ENCODE results near the gene BTBD7.

The BTBD7 gene

GRCh38 chr14:93201155-93201704, 131.6 kb downstream of the BTBD7 start:
- H3K36me3 ChIP-seq: no peaks in the 10 kb centered on the region
- no peaks in the 10 kb centered on the region for H3K27me3 ChIP-seq
- no peaks in the 10 kb centered on the region for H3K9me3 ChIP-seq
- DNase-seq: no peak
- no peak overlapping the region for H3K4me3 ChIP-seq (ENCODE audit: low read depth, low read length)
- no peaks in the 10 kb centered on the region for H3K4me1 ChIP-seq
- no peak for TF ChIP-seq CTCF (IDR thresholded peaks at IDR 0.05; ENCODE audit: low read depth, low read length)

- H3K36me3 ChIP-seq: no peaks in the 10 kb centered on the region
- H3K4me1 ChIP-seq: no peaks in the 10 kb centered on the region
- H3K4me3 ChIP-seq (ENCODE audit: low read depth, low read length): no peak overlapping the region
- DNase-seq: no peak
- no peak for TF ChIP-seq CTCF (IDR thresholded peaks at IDR 0.05; ENCODE audit: low read depth, low read length)
- H3K27me3 ChIP-seq: no peaks in the 10 kb centered on the region
- H3K9me3 ChIP-seq: no peaks in the 10 kb centered on the region
Observed at GRCh38 chr14:93200553-93200952, 132.3 kb downstream of the BTBD7 start.

GRCh38 chr14:93199031-93199430, 133.8 kb downstream of the BTBD7 start:
- H3K27me3 ChIP-seq: no peaks in the 10 kb centered on the region
- H3K4me1 ChIP-seq: no peaks in the 10 kb centered on the region
- no peaks in the 10 kb centered on the region for H3K9me3 ChIP-seq
- no peaks in the 10 kb centered on the region for H3K36me3 ChIP-seq
- H3K4me3 ChIP-seq (ENCODE audit: low read depth, low read length): no peak overlapping the region
- DNase-seq: no peak
- TF ChIP-seq CTCF (IDR thresholded peaks at IDR 0.05; ENCODE audit: low read depth, low read length): no peak

GRCh38 chr14:93195316-93195999, 137.4 kb downstream of the BTBD7 start:
- DNase-seq: no peak
- no peaks in the 10 kb centered on the region for H3K27me3 ChIP-seq
- H3K4me1 ChIP-seq: no peaks in the 10 kb centered on the region
- no peak overlapping the region for H3K4me3 ChIP-seq (ENCODE audit: low read depth, low read length)
- H3K36me3 ChIP-seq: no peaks in the 10 kb centered on the region
- H3K9me3 ChIP-seq: no peaks in the 10 kb centered on the region
- no peak for TF ChIP-seq CTCF (IDR thresholded peaks at IDR 0.05; ENCODE audit: low read depth, low read length)

Data from BE2C (cell line).